GM10248 (cell line): ENCODE measurements around the gene TMC3.

ENCODE experiments used
- CTCF ChIA-PET: fragments of 300-600 bp; sonication (Branson Sonifier 250); formaldehyde crosslinking; extraction: SDS; loops from one replicate; lab custom pipeline; 2021; ENCODE audit warnings: antibody characterized with exemption; lab: Yijun Ruan, JAX
- POLR2A ChIA-PET: fragments of 350-650 bp; sonication (Branson Sonifier 250); formaldehyde crosslinking; extraction: SDS; loops from one replicate; lab custom pipeline; 2020; ENCODE audit warnings: antibody characterized with exemption; lab: Yijun Ruan, JAX
- DNase-seq: peaks from one replicate; pipeline ENCODE4 v3.0.0; 2012; ENCODE audit errors: extremely low spot score
- TF ChIP-seq, protein P1 (sequence below): IDR thresholded peaks from 2 replicates; pipeline ENCODE4 v1.5.1; 2012; ENCODE audit warnings: mild to moderate bottlenecking, low read depth; ENCODE audit errors: extremely low read depth, missing control alignments, control extremely low read depth

Gene TMC3

GRCh38 chr15:81295486-81296121, 78.4 kb downstream of the TMC3 start:
- ChIA-PET POLR2A (interaction anchor here (1.1 kb wide), 1 partner anchor 29 kb away, joined by 3 read pairs; the partner anchor contains the start of gene STARD5), CTCF (interaction anchor here (0.8 to 7.9 kb wide), 10 partner anchors 8 to 32 kb away, joined by 3 to 73 read pairs (median 4); partner anchors contain the start of gene STARD5)
- TF ChIP-seq, protein P1, sequence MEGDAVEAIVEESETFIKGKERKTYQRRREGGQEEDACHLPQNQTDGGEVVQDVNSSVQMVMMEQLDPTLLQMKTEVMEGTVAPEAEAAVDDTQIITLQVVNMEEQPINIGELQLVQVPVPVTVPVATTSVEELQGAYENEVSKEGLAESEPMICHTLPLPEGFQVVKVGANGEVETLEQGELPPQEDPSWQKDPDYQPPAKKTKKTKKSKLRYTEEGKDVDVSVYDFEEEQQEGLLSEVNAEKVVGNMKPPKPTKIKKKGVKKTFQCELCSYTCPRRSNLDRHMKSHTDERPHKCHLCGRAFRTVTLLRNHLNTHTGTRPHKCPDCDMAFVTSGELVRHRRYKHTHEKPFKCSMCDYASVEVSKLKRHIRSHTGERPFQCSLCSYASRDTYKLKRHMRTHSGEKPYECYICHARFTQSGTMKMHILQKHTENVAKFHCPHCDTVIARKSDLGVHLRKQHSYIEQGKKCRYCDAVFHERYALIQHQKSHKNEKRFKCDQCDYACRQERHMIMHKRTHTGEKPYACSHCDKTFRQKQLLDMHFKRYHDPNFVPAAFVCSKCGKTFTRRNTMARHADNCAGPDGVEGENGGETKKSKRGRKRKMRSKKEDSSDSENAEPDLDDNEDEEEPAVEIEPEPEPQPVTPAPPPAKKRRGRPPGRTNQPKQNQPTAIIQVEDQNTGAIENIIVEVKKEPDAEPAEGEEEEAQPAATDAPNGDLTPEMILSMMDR: no peak
- DNase-seq: no peak

DNA sequence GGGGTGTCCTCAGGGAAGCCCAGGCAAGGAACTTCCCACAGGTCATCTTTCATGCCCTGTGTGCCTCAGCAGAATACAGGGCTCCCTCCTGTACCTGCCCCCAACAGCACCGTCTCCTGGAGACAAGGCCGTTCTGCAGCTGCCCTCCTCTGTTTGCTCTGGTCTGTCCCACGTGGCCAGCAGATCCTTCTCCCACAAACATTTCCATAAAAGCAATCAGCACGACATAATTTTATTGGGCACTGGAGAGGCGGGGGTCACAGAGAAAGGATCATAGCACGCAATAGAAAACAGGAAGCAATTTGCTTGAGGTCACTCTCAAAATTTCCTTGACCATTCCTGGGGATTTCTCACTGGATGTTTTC, 79.5 kb downstream of the TMC3 start:
- ChIA-PET CTCF (interaction anchor here (1.3 to 7.9 kb wide), 6 partner anchors 7 to 34 kb away, joined by 3 to 73 read pairs (median 30); no protein-coding TSS in a partner anchor), POLR2A (no interaction called here)
- TF ChIP-seq, protein P1: peak; percentile 61
- no peak for DNase-seq

- POLR2A ChIA-PET: interaction anchor here (0.5 to 3.4 kb wide), 3 partner anchors 8 to 30 kb away, joined by 3 to 19 read pairs (median 3); partner anchors contain the start of gene STARD5
- CTCF ChIA-PET: interaction anchor here (1.3 to 7.9 kb wide), 7 partner anchors 8 to 34 kb away, joined by 3 to 73 read pairs (median 35); no protein-coding TSS in a partner anchor
- DNase-seq: peak; percentile 75
- TF ChIP-seq, protein P1: no peak
Measured at GRCh38 chr15:81293728-81294515, 80.1 kb downstream of the TMC3 start.

DNA sequence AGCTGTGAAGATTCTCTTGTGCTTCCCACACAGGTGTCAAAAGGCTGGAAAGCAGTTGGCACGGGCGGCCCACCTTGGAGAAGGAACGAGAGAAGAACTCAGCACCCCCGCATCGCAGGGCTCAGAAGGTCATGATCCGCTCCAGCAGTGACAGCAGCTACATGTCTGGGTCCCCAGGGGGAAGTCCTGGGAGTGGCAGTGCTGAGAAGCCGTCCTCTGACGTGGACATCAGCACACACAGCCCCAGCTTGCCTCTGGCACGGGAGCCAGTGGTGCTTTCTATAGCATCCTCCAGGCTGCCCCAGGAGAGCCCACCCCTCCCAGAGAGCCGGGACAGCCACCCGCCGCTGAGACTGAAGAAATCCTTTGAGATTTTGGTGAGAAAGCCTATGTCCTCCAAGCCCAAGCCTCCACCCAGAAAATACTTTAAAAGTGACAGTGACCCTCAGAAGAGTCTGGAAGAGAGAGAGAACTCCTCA, 81.5 kb downstream of the TMC3 start:
- ChIA-PET POLR2A (interaction anchor here (1.4 to 3.4 kb wide), 2 partner anchors 9 to 31 kb away, joined by 8 to 19 read pairs; partner anchors contain the start of gene STARD5), CTCF (interaction anchor here (0.8 to 7.9 kb wide), 13 partner anchors 9 to 186 kb away, joined by 3 to 73 read pairs (median 7); no protein-coding TSS in a partner anchor)
- DNase-seq: peak; percentile 70
- TF ChIP-seq, protein P1: no peak

DNA sequence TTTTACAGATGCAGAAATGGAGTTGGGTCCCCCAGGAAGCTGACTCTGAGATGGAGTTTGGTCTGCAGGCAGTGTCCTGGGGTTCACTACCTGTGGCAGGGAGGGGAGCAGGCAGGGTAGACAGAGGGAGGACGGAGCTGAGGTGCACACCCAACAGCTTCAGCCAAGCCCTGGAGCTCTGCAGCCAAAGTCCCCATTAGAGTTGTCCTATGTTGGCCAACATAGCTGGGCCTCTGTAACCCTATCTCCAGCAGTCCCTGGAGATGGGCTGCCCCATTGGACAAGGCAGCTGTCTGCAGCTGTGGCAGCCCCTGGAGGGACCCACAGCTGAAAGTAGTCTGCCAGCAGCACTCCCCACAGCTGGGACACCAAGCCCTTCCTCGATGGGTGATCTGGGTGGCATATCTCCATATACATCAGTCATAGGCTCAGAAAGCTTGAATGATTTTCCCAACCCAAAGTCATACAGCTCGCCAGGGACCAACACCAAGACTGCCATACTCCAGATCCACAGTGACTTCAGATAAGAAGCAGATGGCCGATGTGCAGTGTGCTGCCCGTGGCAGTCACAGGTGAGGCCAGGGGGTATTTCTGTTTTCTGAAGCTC, 82.0 kb downstream of the TMC3 start:
- POLR2A ChIA-PET: interaction anchor here (1.4 to 3.4 kb wide), 2 partner anchors 10 to 32 kb away, joined by 8 to 19 read pairs; partner anchors contain the start of gene STARD5
- no peak for DNase-seq
- TF ChIP-seq, protein P1: no peak
- CTCF ChIA-PET: interaction anchor here (0.8 to 7.9 kb wide), 15 partner anchors 10 to 185 kb away, joined by 3 to 73 read pairs (median 5); partner anchors contain the start of gene STARD5
